H9 (cell line): Measurements from ENCODE around the gene TSFM. TPM values are rescaled to one million over a fixed set of nuclear protein-coding genes. Genes with fewer than 3 reads are reported as not detected.

Experiments
- DNase-seq: peaks from one replicate; pipeline ENCODE4 v3.0.0-alpha.2; 2017
- H2AFZ ChIP-seq: one replicate; pipeline ENCODE4 v1.6.1; 2013; ENCODE audit warnings: mild to moderate bottlenecking, low read length, control low read depth, moderate library complexity
- H2AK5ac ChIP-seq: 2 replicates; pipeline ENCODE4 v1.6.1; 2013; ENCODE audit warnings: low read length, control low read depth, mixed read lengths; ENCODE audit not compliant: insufficient read length
- H2BK120ac ChIP-seq: one replicate; pipeline ENCODE4 v1.6.1; 2013; ENCODE audit warnings: low read depth, mild to moderate bottlenecking, low read length, control low read depth, inconsistent platforms; ENCODE audit not compliant: poor library complexity, severe bottlenecking
- H2BK12ac ChIP-seq: 2 replicates; pipeline ENCODE4 v1.6.1; 2013; ENCODE audit warnings: low read length, control low read depth, mixed read lengths, low read depth; ENCODE audit not compliant: insufficient read length
- H2BK15ac ChIP-seq: 2 replicates; pipeline ENCODE4 v1.6.1; 2013; ENCODE audit warnings: low read depth, low read length, control low read depth
- H2BK20ac ChIP-seq: one replicate; pipeline ENCODE4 v1.6.1; 2013; ENCODE audit warnings: low read depth, mild to moderate bottlenecking, low read length, control low read depth, inconsistent platforms; ENCODE audit not compliant: poor library complexity, severe bottlenecking
- H2BK5ac ChIP-seq: 2 replicates; pipeline ENCODE4 v1.6.1; 2013; ENCODE audit warnings: low read length, control low read depth, mixed read lengths; ENCODE audit not compliant: insufficient read length
- H3K14ac ChIP-seq: 2 replicates; pipeline ENCODE4 v1.6.1; 2013; ENCODE audit warnings: low read length, control low read depth; ENCODE audit not compliant: insufficient read depth
- H3K18ac ChIP-seq: 2 replicates; pipeline ENCODE4 v1.6.1; 2013; ENCODE audit warnings: low read depth, mild to moderate bottlenecking, mixed read lengths, low read length, control low read depth; ENCODE audit not compliant: insufficient read length
- H3K23ac ChIP-seq: 2 replicates; pipeline ENCODE4 v1.6.1; 2013; ENCODE audit warnings: low read length, control low read depth, mixed read lengths, low read depth; ENCODE audit not compliant: insufficient read length
- H3K23me2 ChIP-seq: 2 replicates; pipeline ENCODE4 v1.6.1; 2013; ENCODE audit warnings: low read depth, mild to moderate bottlenecking, mixed read lengths, low read length, control low read depth; ENCODE audit not compliant: insufficient read length, poor library complexity, severe bottlenecking
- H3K27ac ChIP-seq: 2 replicates; pipeline ENCODE4 v1.5.1; 2013; ENCODE audit warnings: low read length, control low read depth, mixed read lengths, low read depth; ENCODE audit not compliant: insufficient read length
- H3K27me3 ChIP-seq: 2 replicates; pipeline ENCODE4 v1.6.1; 2013; ENCODE audit warnings: low read length, control low read depth, inconsistent platforms; ENCODE audit not compliant: insufficient read depth
- H3K4ac ChIP-seq: 2 replicates; pipeline ENCODE4 v1.6.1; 2013; ENCODE audit warnings: low read depth, mild to moderate bottlenecking, control low read depth, inconsistent platforms, low read length, moderate library complexity
- H3K4me1 ChIP-seq: 2 replicates; pipeline ENCODE4 v1.6.1; 2013; ENCODE audit warnings: low read length, control low read depth, inconsistent platforms; ENCODE audit not compliant: insufficient read depth
- H3K4me2 ChIP-seq: 2 replicates; pipeline ENCODE4 v1.6.1; 2013; ENCODE audit warnings: low read length, control low read depth, mixed read lengths; ENCODE audit not compliant: insufficient read length, insufficient read depth
- H3K56ac ChIP-seq: 2 replicates; pipeline ENCODE4 v1.6.1; 2013; ENCODE audit warnings: low read depth, mild to moderate bottlenecking, mixed read lengths, low read length, control low read depth; ENCODE audit not compliant: insufficient read length
- H3K79me1 ChIP-seq: 2 replicates; pipeline ENCODE4 v1.6.1; 2013; ENCODE audit warnings: low read depth, mild to moderate bottlenecking, moderate library complexity, low read length, control low read depth, inconsistent platforms; ENCODE audit not compliant: insufficient read depth, poor library complexity, severe bottlenecking
- H3K79me2 ChIP-seq: 2 replicates; pipeline ENCODE4 v1.6.1; 2013; ENCODE audit warnings: low read length, control low read depth, inconsistent platforms; ENCODE audit not compliant: insufficient read depth
- H3K9ac ChIP-seq: 2 replicates; pipeline ENCODE4 v1.6.1; 2013; ENCODE audit warnings: low read length, control low read depth, mixed read lengths; ENCODE audit not compliant: insufficient read length; ENCODE audit errors: extremely low read depth
- H3K9me3 ChIP-seq: one replicate; pipeline ENCODE4 v1.6.1; 2013; ENCODE audit warnings: low read depth, low read length, inconsistent platforms; ENCODE audit not compliant: control insufficient read depth
- H3T11ph ChIP-seq: one replicate; pipeline ENCODE4 v1.6.1; 2013; ENCODE audit warnings: mild to moderate bottlenecking, low read length, control low read depth, inconsistent platforms
- H4K20me1 ChIP-seq: one replicate; pipeline ENCODE4 v1.6.1; 2013; ENCODE audit not compliant: control insufficient read depth, insufficient read length, insufficient read depth
- H4K5ac ChIP-seq: 2 replicates; pipeline ENCODE4 v1.6.1; 2013; ENCODE audit warnings: low read depth, mild to moderate bottlenecking, mixed read lengths, low read length, control low read depth; ENCODE audit not compliant: insufficient read length
- H4K8ac ChIP-seq: replicated peaks from 2 replicates; pipeline ENCODE4 v1.6.1; 2013; ENCODE audit warnings: low read length, control low read depth, mixed read lengths, low read depth; ENCODE audit not compliant: insufficient read length
- H4K91ac ChIP-seq: 2 replicates; pipeline ENCODE4 v1.6.1; 2013; ENCODE audit warnings: low read depth, mild to moderate bottlenecking, moderate library complexity, mixed read lengths, low read length, control low read depth; ENCODE audit not compliant: insufficient read length
- H3K27ac Mint-ChIP-seq, 3 experiments: 2 replicates in 2 of 3; 3 replicates in 1 of 3; pipeline ENCODE4 v1.8.0; 2020 to 2021; ENCODE audit warnings: mixed read lengths in 3 of 3, mild to moderate bottlenecking in 1 of 3, moderate library complexity in 1 of 3
- H3K27me3 Mint-ChIP-seq: 2 replicates; pipeline ENCODE4 v1.8.0; 2021; ENCODE audit warnings: low read depth, mild to moderate bottlenecking, moderate library complexity, mixed read lengths
- H3K36me3 Mint-ChIP-seq, 3 experiments: 2 replicates in 2 of 3; 3 replicates in 1 of 3; pipeline ENCODE4 v1.8.0; 2020 to 2021; ENCODE audit warnings: low read depth in 3 of 3, mixed read lengths in 3 of 3; ENCODE audit not compliant: insufficient read depth in 1 of 3
- H3K4me1 Mint-ChIP-seq, 2 experiments: 2 replicates each; pipeline ENCODE4 v1.8.0; 2020; ENCODE audit warnings: mixed read lengths in 2 of 2
- H3K4me3 Mint-ChIP-seq, 2 experiments: 2 replicates in 1 of 2; 3 replicates in 1 of 2; pipeline ENCODE4 v1.8.0; 2020 to 2021; ENCODE audit warnings: mild to moderate bottlenecking in 2 of 2, mixed read lengths in 2 of 2, moderate library complexity in 1 of 2
- H3K9me3 Mint-ChIP-seq, 2 experiments: 2 replicates in 1 of 2; 3 replicates in 1 of 2; pipeline ENCODE4 v1.8.0; 2020; ENCODE audit warnings: mild to moderate bottlenecking in 2 of 2, mixed read lengths in 2 of 2, moderate library complexity in 1 of 2
- CTCF ChIP-seq: fragments of 200-600 bp; sonication (generic); conservative IDR thresholded peaks from 3 replicates; pipeline ENCODE4 v1.8.0; 2021; ENCODE audit warnings: antibody characterized with exemption, mild to moderate bottlenecking
- WGBS: extraction: QIAGEN DNeasy Blood & Tissue Kit; methylation state at CpG from one replicate; pipeline ENCODE4 v1.1.7; 2013; ENCODE audit warnings: missing lambda C conversion rate, low lambda C conversion rate, mixed read lengths; ENCODE audit not compliant: insufficient read length; ENCODE audit errors: extremely low coverage; 5-methylcytosine and 5-hydroxymethylcytosine counted together
- total RNA-seq: library from RNA; stranded (reverse); gene quantifications from 2 replicates; pipeline ENCODE4 v1.2.1, GENCODE V29; 2021

The TSFM gene
- total RNA-seq, 1 experiment from 2014 or later: 50.2 TPM

GRCh38 chr12:57810450-57810849 lies 27.9 kb downstream of the TSFM start:
- no CpG with 5 or more reads among the region's 5 CpGs for WGBS
- H3K4me1 ChIP-seq: no peaks in the 10 kb centered on the region
- H3K27ac Mint-ChIP-seq: 0 out of 7 replicates have a peak overlapping the region, but pooled peaks of 1 of the 3 experiments have one; percentile 29

More at GRCh38 chr12:57810450-57810849, 27.9 kb downstream of the TSFM start:
- Histone ChIP-seq H3K79me1 (no peaks in the 10 kb centered on the region), H3K14ac (no peak overlapping the region), H3K9ac (no peak overlapping the region), H3K4ac (no peak overlapping the region), H2AK5ac (no peak overlapping the region), H2BK20ac (no peak overlapping the region), H3K27me3 (no peaks in the 10 kb centered on the region), H2BK15ac (no peak overlapping the region), H3K9me3 (no peaks in the 10 kb centered on the region), H3K23me2 (no peaks in the 10 kb centered on the region), H4K91ac (no peak overlapping the region), H2BK120ac (no peak overlapping the region), H2AFZ (no peak overlapping the region), H2BK12ac (no peak overlapping the region), H3K56ac (no peak overlapping the region), H4K5ac (no peak overlapping the region), H4K8ac (no peak overlapping the region), H3K79me2 (no peaks in the 10 kb centered on the region), H2BK5ac (no peak overlapping the region), H3T11ph (no peak overlapping the region), H3K18ac (no peak overlapping the region), H4K20me1 (no peaks in the 10 kb centered on the region), H3K23ac (no peak overlapping the region), H3K4me2 (no peak overlapping the region), H3K27ac (no peak overlapping the region)
- TF ChIP-seq CTCF: no peak
- H3K4me3 Mint-ChIP-seq: no peak overlapping the region
- H3K9me3 Mint-ChIP-seq: no peaks in the 10 kb centered on the region
- H3K36me3 Mint-ChIP-seq: peaks cover 0 to 11% (median 3%) of the 10 kb centered on the region in 3 experiments; a peak in 4 of 7 replicates
- no peak for DNase-seq
- H3K4me1 Mint-ChIP-seq: peaks cover 6 to 7% of the 10 kb centered on the region in 2 experiments
- H3K27me3 Mint-ChIP-seq: no peaks in the 10 kb centered on the region
